HCT116 (cell line): Measurements from ENCODE around the gene LRRC66. TPM values are rescaled to one million over a fixed set of nuclear protein-coding genes. Genes with fewer than 3 reads are reported as not detected.

Source experiments
- ATAC-seq: fragments of 200-7000 bp; cut with Tn5 transposase; 2 replicates; pipeline ENCODE4 v1.9.1; 2020; ENCODE audit warnings: mild to moderate bottlenecking, moderate library complexity
- BruUV-seq: library from RNA; stranded (reverse); fragments of 400-500 nt; replicated peaks from 2 replicates; lab custom pipeline; 2021; lab: Mats Ljungman, UMichigan
- CTCF ChIA-PET: fragments of 300-600 bp; sonication (Branson Sonifier 250); formaldehyde crosslinking; loops from one replicate; lab custom pipeline; 2021; ENCODE audit warnings: antibody characterized with exemption; lab: Charles Lee
- POLR2A ChIA-PET: fragments of 300-600, 350-600 bp; sonication (Branson Sonifier 250); formaldehyde crosslinking; loops from one replicate; lab custom pipeline; 2021; ENCODE audit warnings: antibody characterized with exemption; lab: Charles Lee
- RAD21 ChIA-PET, 2 experiments: fragments of 300-600 bp; sonication (Branson Sonifier 250); formaldehyde crosslinking; loops; one replicate each; lab custom pipeline; 2023; ENCODE audit warnings: low total read pairs in 2 of 2; ENCODE audit not compliant: uncharacterized antibody in 2 of 2, unreplicated experiment in 2 of 2, low non-redundant PET in 1 of 2; lab: Charles Lee
- DNase-seq: peaks from one replicate; pipeline ENCODE4 v3.0.0-alpha.2; 2010; ENCODE audit warnings: low read depth, low spot score
- H2AFZ ChIP-seq: fragments of 200-600 bp; shearing (Covaris generic), sonication (generic); 2 replicates; pipeline ENCODE4 v1.6.1; 2017; ENCODE audit warnings: low read depth, mixed run types, mixed read lengths, antibody characterized with exemption, low read length; ENCODE audit not compliant: poor library complexity, severe bottlenecking
- H3K27ac ChIP-seq: 2 replicates; pipeline ENCODE4 v1.5.1; 2012; ENCODE audit warnings: low read depth, low read length
- H3K27me3 ChIP-seq: fragments of 200-600 bp; sonication (generic); 2 replicates; pipeline ENCODE4 v1.6.1; 2016; ENCODE audit warnings: mixed run types, low read length, mixed read lengths; ENCODE audit not compliant: insufficient read depth
- H3K36me3 ChIP-seq, 2 experiments: fragments of 200-500 bp in 1 of 2; fragments of 200-600 bp in 1 of 2; sonication (Bioruptor generic) in 1 of 2; sonication (generic) in 1 of 2; 2 replicates each; pipeline versions ENCODE4 v1.5.1 to v1.6.1; 2014 to 2016; ENCODE audit warnings: low read length in 2 of 2, inconsistent platforms in 1 of 2, mixed read lengths in 1 of 2, mixed run types in 1 of 2; ENCODE audit not compliant: insufficient read depth in 2 of 2, control insufficient read depth in 1 of 2
- H3K4me1 ChIP-seq, 2 experiments: fragments of 200-600 bp in 1 of 2; sonication (generic) in 1 of 2; 2 replicates each; pipeline versions ENCODE4 v1.5.1 to v1.6.1; 2012 to 2017; ENCODE audit warnings: low read length in 2 of 2, inconsistent platforms in 1 of 2, mild to moderate bottlenecking in 1 of 2, mixed read lengths in 1 of 2, mixed run types in 1 of 2, moderate library complexity in 1 of 2; ENCODE audit not compliant: insufficient read depth in 2 of 2, control insufficient read depth in 1 of 2
- H3K4me2 ChIP-seq: fragments of 200-600 bp; sonication (generic); 2 replicates; pipeline ENCODE4 v1.6.1; 2017; ENCODE audit warnings: mixed run types, low read length, mixed read lengths
- H3K4me3 ChIP-seq, 2 experiments: fragments of 200-600 bp in 1 of 2; sonication (generic) in 1 of 2; replicated peaks in 1 of 2; 2 replicates each; pipeline ENCODE4 v1.5.1; 2011 to 2016; ENCODE audit warnings: low read length in 2 of 2, control low read depth in 1 of 2, low read depth in 1 of 2, mild to moderate bottlenecking in 1 of 2, mixed read lengths in 1 of 2, mixed run types in 1 of 2
- H3K79me2 ChIP-seq: fragments of 200-600 bp; sonication (generic); 2 replicates; pipeline ENCODE4 v1.6.1; 2017; ENCODE audit warnings: mild to moderate bottlenecking, mixed run types, low read length, moderate library complexity, mixed read lengths; ENCODE audit not compliant: insufficient read depth
- H3K9ac ChIP-seq: fragments of 200-600 bp; sonication (generic); 2 replicates; pipeline ENCODE4 v1.6.1; 2016; ENCODE audit warnings: low read length, mixed read lengths
- H3K9me2 ChIP-seq: fragments of 200-600 bp; sonication (generic), shearing (Covaris generic); 2 replicates; pipeline ENCODE4 v1.6.1; 2017; ENCODE audit warnings: mixed run types, mild to moderate bottlenecking, moderate library complexity; ENCODE audit not compliant: insufficient read depth
- H3K9me3 ChIP-seq, 2 experiments: fragments of 200-500 bp in 1 of 2; fragments of 200-600 bp in 1 of 2; sonication (Bioruptor generic) in 1 of 2; sonication (generic) in 1 of 2; 2 replicates each; pipeline ENCODE4 v1.6.1; 2014 to 2017; ENCODE audit warnings: low read length in 2 of 2, mixed read lengths in 2 of 2, inconsistent platforms in 1 of 2, low read depth in 1 of 2, mild to moderate bottlenecking in 1 of 2, mixed run types in 1 of 2, moderate library complexity in 1 of 2; ENCODE audit not compliant: control insufficient read depth in 1 of 2, insufficient read depth in 1 of 2
- H4K20me1 ChIP-seq: fragments of 200-600 bp; sonication (generic), shearing (Covaris generic); 2 replicates; pipeline ENCODE4 v1.6.1; 2017; ENCODE audit warnings: mixed run types, mild to moderate bottlenecking, moderate library complexity; ENCODE audit not compliant: insufficient read depth
- SP1 ChIP-seq: IDR thresholded peaks from 2 replicates; pipeline ENCODE4 v1.6.1; 2012; ENCODE audit warnings: low read depth
- ZFX ChIP-seq: fragments of 450-650 bp; IDR thresholded peaks from 2 replicates; pipeline ENCODE4 v1.6.1; 2017
- intact Hi-C: fragments of 100-400 bp; cut with micrococcal nuclease; formaldehyde crosslinking; loops from 2 replicates; pipeline ENCODE4 v1.10.0; 2022
- total RNA-seq: library from RNA; stranded (reverse); gene quantifications from one replicate; pipeline ENCODE4 v1.2.1, GENCODE V29; 2021; ENCODE audit not compliant: unreplicated experiment
- TF ChIP-seq, protein P1 (sequence below), 3 experiments: fragments of 200-600 bp in 1 of 3; sonication (generic) in 1 of 3; IDR thresholded peaks in 2 of 3; conservative IDR thresholded peaks in 1 of 3; 2 replicates each; pipeline ENCODE4 v1.5.1; 2012 to 2017; ENCODE audit warnings: low read depth in 2 of 3, low read length in 2 of 3, antibody characterized with exemption in 1 of 3, borderline replicate concordance in 1 of 3, control low read depth in 1 of 3, mild to moderate bottlenecking in 1 of 3, mixed read lengths in 1 of 3, mixed run types in 1 of 3, moderate library complexity in 1 of 3; ENCODE audit not compliant: insufficient read depth in 1 of 3

Gene LRRC66
- total RNA-seq, 1 experiment from 2014 or later, result 0.12 TPM

DNA sequence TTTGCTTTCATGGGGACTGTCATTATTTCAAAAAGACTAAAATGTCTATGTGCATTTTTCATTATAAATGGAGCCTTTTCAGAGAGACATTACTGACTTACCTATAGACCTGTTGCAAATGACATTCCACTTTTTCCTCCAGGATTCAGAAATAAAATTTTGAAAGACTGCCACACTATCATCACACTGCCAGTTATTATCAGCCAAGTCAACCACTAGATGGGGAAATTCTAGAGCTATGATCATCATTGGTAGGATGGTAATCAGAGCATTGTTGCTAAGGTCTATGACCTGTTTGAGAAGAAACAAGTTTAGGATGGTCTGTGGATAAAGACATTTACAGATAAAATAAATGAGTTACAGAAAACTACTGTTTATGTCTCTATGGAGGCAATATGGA, 22.5 kb downstream of the LRRC66 start:
- Histone ChIP-seq H3K4me1 (no peaks in the 10 kb centered on the region), H3K36me3 (no peaks in the 10 kb centered on the region), H3K79me2 (no peaks in the 10 kb centered on the region), H4K20me1 (no peaks in the 10 kb centered on the region), H3K27ac (no peak overlapping the region), H3K27me3 (no peaks in the 10 kb centered on the region), H2AFZ (no peak overlapping the region), H3K4me3 (no peak overlapping the region), H3K9ac (no peak overlapping the region), H3K4me2 (no peak overlapping the region), H3K9me2 (no peaks in the 10 kb centered on the region), H3K9me3 (no peaks in the 10 kb centered on the region)
- BruUV-seq, result no TSS peak
- no peak for DNase-seq
- ChIA-PET RAD21 (no interaction called here), POLR2A (no interaction called here), CTCF (no interaction called here)
- TF ChIP-seq, protein P1, sequence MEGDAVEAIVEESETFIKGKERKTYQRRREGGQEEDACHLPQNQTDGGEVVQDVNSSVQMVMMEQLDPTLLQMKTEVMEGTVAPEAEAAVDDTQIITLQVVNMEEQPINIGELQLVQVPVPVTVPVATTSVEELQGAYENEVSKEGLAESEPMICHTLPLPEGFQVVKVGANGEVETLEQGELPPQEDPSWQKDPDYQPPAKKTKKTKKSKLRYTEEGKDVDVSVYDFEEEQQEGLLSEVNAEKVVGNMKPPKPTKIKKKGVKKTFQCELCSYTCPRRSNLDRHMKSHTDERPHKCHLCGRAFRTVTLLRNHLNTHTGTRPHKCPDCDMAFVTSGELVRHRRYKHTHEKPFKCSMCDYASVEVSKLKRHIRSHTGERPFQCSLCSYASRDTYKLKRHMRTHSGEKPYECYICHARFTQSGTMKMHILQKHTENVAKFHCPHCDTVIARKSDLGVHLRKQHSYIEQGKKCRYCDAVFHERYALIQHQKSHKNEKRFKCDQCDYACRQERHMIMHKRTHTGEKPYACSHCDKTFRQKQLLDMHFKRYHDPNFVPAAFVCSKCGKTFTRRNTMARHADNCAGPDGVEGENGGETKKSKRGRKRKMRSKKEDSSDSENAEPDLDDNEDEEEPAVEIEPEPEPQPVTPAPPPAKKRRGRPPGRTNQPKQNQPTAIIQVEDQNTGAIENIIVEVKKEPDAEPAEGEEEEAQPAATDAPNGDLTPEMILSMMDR (IDR thresholded peaks at IDR 0.05 in 2 of 3, conservative IDR thresholded peaks at IDR 0.05 in 1 of 3; ENCODE audit: borderline replicate concordance in 1 of 3, insufficient read depth in 1 of 3, low read depth in 2 of 3, low read length in 2 of 3), result peak in 1 of 3 experiments; percentile 23; a peak in 3 of 6 replicates
- no peak for TF ChIP-seq SP1
- peak; percentile 44; the same call in 1 of the 2 replicates for ATAC-seq
- intact Hi-C loops, result loop anchor here (10.0 kb wide), 1 partner anchor 47 kb away; no protein-coding TSS in a partner anchor

DNA sequence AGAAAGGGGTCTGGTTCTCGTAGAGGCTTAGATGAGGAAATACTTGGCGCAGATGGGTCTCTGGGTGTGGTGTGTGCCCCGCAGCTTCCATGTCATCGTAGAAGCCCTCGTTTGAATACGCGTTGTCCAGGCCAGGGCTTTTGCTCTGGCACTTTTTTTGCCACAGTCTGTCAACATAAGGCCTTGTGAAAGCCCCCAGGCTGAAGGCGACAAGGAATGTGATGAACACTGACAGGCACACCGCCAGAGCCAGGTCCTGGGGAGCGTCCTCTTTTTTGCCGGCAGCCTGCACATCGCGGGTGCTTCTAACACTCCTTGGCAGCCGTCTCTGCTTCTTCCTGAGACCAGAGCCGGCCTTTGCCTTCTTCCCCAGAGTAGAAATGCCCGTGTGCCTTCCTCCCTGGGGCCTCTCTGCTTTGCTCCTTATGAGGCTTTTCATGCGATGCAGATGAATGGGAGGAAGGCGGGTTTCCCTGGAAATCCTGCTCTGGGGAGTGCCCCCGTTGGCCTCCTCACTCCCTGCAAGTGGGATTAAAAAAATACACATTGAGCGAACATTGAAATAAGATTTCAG, 24.4 kb downstream of the LRRC66 start:
- Histone ChIP-seq H3K4me1 (no peaks in the 10 kb centered on the region), H3K36me3 (no peaks in the 10 kb centered on the region), H3K9me3 (no peaks in the 10 kb centered on the region), H3K9ac (no peak overlapping the region), H3K27ac (no peak overlapping the region), H3K4me3 (no peak overlapping the region), H3K4me2 (no peak overlapping the region), H4K20me1 (no peaks in the 10 kb centered on the region), H2AFZ (no peak overlapping the region), H3K27me3 (no peaks in the 10 kb centered on the region), H3K79me2 (no peaks in the 10 kb centered on the region), H3K9me2 (no peaks in the 10 kb centered on the region)
- POLR2A ChIA-PET, result no interaction called here
- no peak for TF ChIP-seq ZFX
- RAD21 ChIA-PET, result no interaction called here
- BruUV-seq, result no TSS peak
- intact Hi-C loops, result loop anchor here (10.0 kb wide), 1 partner anchor 49 kb away; no protein-coding TSS in a partner anchor
- CTCF ChIA-PET, result no interaction called here
- no peak for DNase-seq
- ATAC-seq, result no peak
